Erythroblast (primary cell): Measurements from ENCODE around the gene LPAR2.

Source experiments
- GATA1 ChIP-seq: IDR thresholded peaks from 2 replicates; pipeline ENCODE4 v1.6.1; 2011; ENCODE audit warnings: low read depth, mild to moderate bottlenecking, control low read depth, low read length, moderate library complexity
- POLR2A ChIP-seq: IDR thresholded peaks from 2 replicates; pipeline ENCODE4 v1.6.1; 2011; ENCODE audit warnings: mild to moderate bottlenecking, low read length

DNA sequence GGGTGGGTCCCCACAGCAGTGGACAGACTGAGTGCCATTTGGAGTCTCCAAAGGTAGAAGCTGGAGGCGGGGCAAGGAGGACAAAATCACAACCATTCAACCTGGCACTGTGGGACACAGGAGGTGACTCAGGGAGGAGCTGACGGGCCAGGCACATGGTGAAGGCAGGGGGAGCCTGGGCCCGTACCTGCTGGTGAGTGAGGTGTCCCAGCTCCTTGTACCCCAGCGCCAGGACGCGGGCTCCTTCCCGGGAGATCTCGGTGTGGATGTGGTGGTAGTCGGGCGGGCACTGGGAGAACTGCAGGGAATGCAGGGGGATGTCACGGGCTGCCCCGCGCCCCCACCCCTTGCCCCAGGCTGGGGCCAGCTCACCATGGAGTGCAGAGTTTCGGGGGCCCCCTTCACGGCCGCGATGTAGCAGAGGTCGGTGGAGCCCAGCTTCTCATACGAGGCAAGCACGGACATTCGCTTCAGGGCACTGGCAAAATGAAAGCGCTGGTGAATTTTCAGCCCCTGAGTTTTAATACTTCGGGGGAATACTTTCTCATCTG, 25.7 kb upstream of the LPAR2 start:
- TF ChIP-seq POLR2A, result no peak
- no peak for TF ChIP-seq GATA1
